Astrocyte of the spinal cord (primary cell): ENCODE data around the gene CFAP97D1.
A peak's percentile ranks its signal among the peaks of the same experiment; 100 is the strongest.
"Not testable (repeated sequence)": the region's sequence is repeated elsewhere in the genome, so short reads cannot be mapped to it uniquely, and the experiment has no call there.

Experiments
- DNase-seq: peaks from one replicate; pipeline ENCODE4 v3.0.0; 2011; ENCODE audit warnings: low read depth, low spot score
- H3K4me3 ChIP-seq: 2 replicates; pipeline ENCODE4 v1.5.1; 2011; ENCODE audit warnings: low read depth, mild to moderate bottlenecking, low read length, moderate library complexity
- in situ Hi-C: cut with HindIII; loops from 2 replicates; pipeline ENCODE4 v1.10.0; 2017; ENCODE audit warnings: low sequenced_read_pairs
- TF ChIP-seq, protein P1 (sequence below): IDR thresholded peaks from 2 replicates; pipeline ENCODE4 v1.5.1; 2012; ENCODE audit warnings: low read depth, mild to moderate bottlenecking, low read length, inconsistent platforms

CFAP97D1 gene

DNA sequence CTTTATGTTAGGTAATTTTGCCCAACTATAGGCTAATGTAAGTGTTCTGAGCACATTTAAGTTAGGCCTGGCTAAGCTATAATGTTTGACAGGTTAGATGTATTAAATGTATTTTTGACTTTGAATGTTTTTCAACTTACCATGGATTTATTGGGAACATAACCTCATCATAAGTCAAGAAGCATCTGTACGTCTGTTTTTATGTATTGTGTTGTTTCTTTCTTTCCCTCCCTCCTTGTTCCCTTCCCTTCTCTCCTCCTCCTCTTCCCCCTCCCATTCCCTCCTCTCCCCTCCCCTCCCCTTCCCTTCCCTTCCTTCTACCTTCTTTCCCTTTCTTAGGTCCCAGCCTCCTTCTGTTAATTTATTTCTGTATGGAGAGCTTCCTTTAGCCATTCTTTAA, 9.2 kb downstream of the CFAP97D1 start:
- no peak overlapping the region for H3K4me3 ChIP-seq
- no peak for DNase-seq
- TF ChIP-seq, protein P1, sequence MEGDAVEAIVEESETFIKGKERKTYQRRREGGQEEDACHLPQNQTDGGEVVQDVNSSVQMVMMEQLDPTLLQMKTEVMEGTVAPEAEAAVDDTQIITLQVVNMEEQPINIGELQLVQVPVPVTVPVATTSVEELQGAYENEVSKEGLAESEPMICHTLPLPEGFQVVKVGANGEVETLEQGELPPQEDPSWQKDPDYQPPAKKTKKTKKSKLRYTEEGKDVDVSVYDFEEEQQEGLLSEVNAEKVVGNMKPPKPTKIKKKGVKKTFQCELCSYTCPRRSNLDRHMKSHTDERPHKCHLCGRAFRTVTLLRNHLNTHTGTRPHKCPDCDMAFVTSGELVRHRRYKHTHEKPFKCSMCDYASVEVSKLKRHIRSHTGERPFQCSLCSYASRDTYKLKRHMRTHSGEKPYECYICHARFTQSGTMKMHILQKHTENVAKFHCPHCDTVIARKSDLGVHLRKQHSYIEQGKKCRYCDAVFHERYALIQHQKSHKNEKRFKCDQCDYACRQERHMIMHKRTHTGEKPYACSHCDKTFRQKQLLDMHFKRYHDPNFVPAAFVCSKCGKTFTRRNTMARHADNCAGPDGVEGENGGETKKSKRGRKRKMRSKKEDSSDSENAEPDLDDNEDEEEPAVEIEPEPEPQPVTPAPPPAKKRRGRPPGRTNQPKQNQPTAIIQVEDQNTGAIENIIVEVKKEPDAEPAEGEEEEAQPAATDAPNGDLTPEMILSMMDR, result no peak
- in situ Hi-C loops, result no loop called here

GRCh38 chr17:43790311-43790940, 10.2 kb downstream of the CFAP97D1 start:
- in situ Hi-C loops, result no loop called here
- H3K4me3 ChIP-seq, result no peak overlapping the region
- no peak for DNase-seq
- TF ChIP-seq, protein P1, result peak; percentile 49

- in situ Hi-C loops, result no loop called here
- TF ChIP-seq, protein P1, result no peak
- H3K4me3 ChIP-seq, result no peak overlapping the region
- peak; percentile 45 for DNase-seq
These were observed 11.4 kb downstream of the CFAP97D1 start for GRCh38 chr17:43791589-43791988.

DNA sequence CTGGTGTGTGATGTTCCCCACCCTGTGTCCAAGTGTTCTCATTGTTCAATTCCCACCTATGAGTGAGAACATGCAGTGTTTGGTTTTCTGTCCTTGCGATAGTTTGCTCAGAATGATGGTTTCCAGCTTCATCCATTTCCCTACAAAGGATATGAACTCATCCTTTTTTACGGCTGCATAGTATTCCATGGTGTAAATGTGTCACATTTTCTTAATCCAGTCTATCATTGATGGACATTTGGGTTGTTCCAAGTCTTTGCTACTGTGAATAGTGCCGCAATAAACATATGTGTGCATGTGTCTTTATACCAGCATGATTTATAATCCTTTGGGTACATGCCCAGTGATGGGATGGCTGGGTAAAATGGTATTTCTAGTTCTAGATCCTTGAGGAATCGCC, 12.4 kb downstream of the CFAP97D1 start:
- DNase-seq, H3K4me3 ChIP-seq, in situ Hi-C loops: not testable (repeated sequence)

DNA sequence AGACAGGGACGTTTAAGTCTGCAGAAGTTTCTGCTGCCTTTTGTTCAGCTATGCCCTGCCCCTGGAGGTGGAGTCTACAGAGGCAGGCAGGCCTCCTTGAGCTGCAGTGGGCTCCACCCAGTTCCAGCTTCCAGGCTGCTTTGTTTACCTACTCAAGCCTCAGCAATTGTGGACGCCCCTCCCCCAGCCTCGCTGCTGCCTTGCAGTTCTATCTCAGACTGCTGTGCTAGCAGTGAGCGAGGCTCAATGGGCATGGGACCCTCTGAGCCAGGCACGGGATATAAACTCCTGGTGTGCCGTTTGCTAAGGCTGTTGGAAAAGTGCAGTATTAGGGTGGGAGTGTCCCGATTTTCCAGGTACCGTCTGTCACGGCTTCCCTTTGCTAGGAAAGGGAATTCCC, 17.8 kb downstream of the CFAP97D1 start:
- H3K4me3 ChIP-seq, in situ Hi-C loops, DNase-seq: not testable (repeated sequence)

- no peak for DNase-seq
- TF ChIP-seq, protein P1, result no peak
- in situ Hi-C loops, result no loop called here
These were observed 18.8 kb downstream of the CFAP97D1 start for GRCh38 chr17:43799047-43799446.

GRCh38 chr17:43800736-43801135, 20.5 kb downstream of the CFAP97D1 start:
- in situ Hi-C loops, result no loop called here
- no peak for DNase-seq
- TF ChIP-seq, protein P1, result no peak
- H3K4me3 ChIP-seq, result no peak overlapping the region

More at GRCh38 chr17:43799047-43799446, 18.8 kb downstream of the CFAP97D1 start:
- no peak overlapping the region for H3K4me3 ChIP-seq

DNA sequence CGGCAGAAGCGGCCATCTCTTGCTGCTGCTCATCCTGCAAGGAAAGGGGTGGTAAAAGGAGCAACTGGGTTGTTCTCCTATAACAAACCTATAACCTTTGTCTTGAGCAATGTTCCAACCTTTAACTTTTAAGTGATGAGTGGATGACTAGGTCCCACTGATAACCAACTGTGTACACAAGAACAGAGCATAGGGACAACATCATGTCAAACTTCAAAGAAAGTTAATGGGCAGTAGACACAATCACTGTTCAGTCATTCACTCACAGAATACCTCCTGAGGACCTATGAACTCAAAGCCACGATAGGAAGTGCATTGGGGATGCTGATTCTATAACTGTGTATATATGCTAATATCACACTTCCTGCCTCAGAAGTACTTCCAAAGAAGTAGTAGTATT, 21.6 kb downstream of the CFAP97D1 start:
- in situ Hi-C loops, result no loop called here
- DNase-seq, result no peak
- H3K4me3 ChIP-seq, result no peak overlapping the region
- TF ChIP-seq, protein P1, result no peak
